ENCODE data around the gene EIF4G3. TPM values are rescaled to one million over a fixed set of nuclear protein-coding genes. Genes with fewer than 3 reads are reported as not detected.

Gene EIF4G3
- total RNA-seq, 1 experiment from 2014 or later, result 72.0 TPM

GRCh38 chr1:21098186-21098915 lies 78.3 kb downstream of the EIF4G3 start:
- Mint-ChIP-seq H3K4me3 (no peak overlapping the region), H3K27ac (peak overlapping the region in 1 of 3 experiments; percentile 84; a peak in 4 of 7 replicates)

More at GRCh38 chr1:21098186-21098915, 78.3 kb downstream of the EIF4G3 start:
- Histone ChIP-seq H4K8ac (replicated peaks; ENCODE audit: insufficient read length, low read depth, low read length) (no peak overlapping the region), H3K23me2 (ENCODE audit: insufficient read length, low read depth, low read length, poor library complexity, severe bottlenecking) (no peaks in the 10 kb centered on the region), H3K14ac (ENCODE audit: insufficient read depth, low read length) (no peak overlapping the region), H2AFZ (ENCODE audit: low read length) (no peak overlapping the region), H4K20me1 (ENCODE audit: control insufficient read depth, insufficient read depth, insufficient read length) (no peaks in the 10 kb centered on the region), H4K5ac (ENCODE audit: insufficient read length, low read depth, low read length) (no peak overlapping the region), H3K18ac (ENCODE audit: insufficient read length, low read depth, low read length) (no peak overlapping the region), H3K79me1 (ENCODE audit: insufficient read depth, low read depth, low read length, poor library complexity, severe bottlenecking) (peaks cover 3% of the 10 kb centered on the region), H3K27ac (ENCODE audit: insufficient read length, low read depth, low read length) (no peak overlapping the region), H4K91ac (ENCODE audit: insufficient read length, low read depth, low read length) (no peak overlapping the region), H2BK120ac (ENCODE audit: low read depth, low read length, poor library complexity, severe bottlenecking) (no peak overlapping the region), H2BK5ac (ENCODE audit: insufficient read length, low read length) (no peak overlapping the region), H3K4me1 (ENCODE audit: insufficient read depth, low read length) (peaks cover 3% of the 10 kb centered on the region; the same call in 1 of the 2 replicates), H3K9me3 (ENCODE audit: control insufficient read depth, low read depth, low read length) (no peaks in the 10 kb centered on the region), H3T11ph (ENCODE audit: low read length) (no peak overlapping the region), H2AK5ac (ENCODE audit: insufficient read length, low read length) (no peak overlapping the region), H2BK15ac (ENCODE audit: low read depth, low read length) (no peak overlapping the region), H3K56ac (ENCODE audit: insufficient read length, low read depth, low read length) (no peak overlapping the region), H3K4me2 (ENCODE audit: insufficient read depth, insufficient read length, low read length) (no peak overlapping the region), H3K9ac (ENCODE audit: extremely low read depth, insufficient read length, low read length) (no peak overlapping the region), H2BK12ac (ENCODE audit: insufficient read length, low read depth, low read length) (no peak overlapping the region), H3K27me3 (ENCODE audit: insufficient read depth, low read length) (no peaks in the 10 kb centered on the region), H2BK20ac (ENCODE audit: low read depth, low read length, poor library complexity, severe bottlenecking) (no peak overlapping the region), H3K23ac (ENCODE audit: insufficient read length, low read depth, low read length) (no peak overlapping the region), H3K4ac (ENCODE audit: low read depth, low read length) (no peak overlapping the region), H3K79me2 (ENCODE audit: insufficient read depth, low read length) (peaks cover 2% of the 10 kb centered on the region; the same call in 1 of the 2 replicates)
- peaks cover 13 to 28% (median 20%) of the 10 kb centered on the region in 3 experiments for H3K36me3 Mint-ChIP-seq (ENCODE audit: insufficient read depth in 1 of 3, low read depth in 3 of 3)
- H3K27me3 Mint-ChIP-seq (ENCODE audit: low read depth), result no peaks in the 10 kb centered on the region
- no peak for TF ChIP-seq CTCF (conservative IDR thresholded peaks at IDR 0.05)
- peaks cover 5 to 12% of the 10 kb centered on the region in 2 experiments; a peak in 3 of 5 replicates for H3K9me3 Mint-ChIP-seq
- no peak for DNase-seq
- no CpG with 5 or more reads among the region's 5 CpGs for WGBS (ENCODE audit: extremely low coverage, insufficient read length, low lambda C conversion rate)
- peaks cover 16 to 17% of the 10 kb centered on the region in 2 experiments for H3K4me1 Mint-ChIP-seq
